BJ (cell line): ENCODE data around the gene YIPF4. TPM values are rescaled to one million over a fixed set of nuclear protein-coding genes. Genes with fewer than 3 reads are reported as not detected.
"Not testable (repeated sequence)": the region's sequence is repeated elsewhere in the genome, so short reads cannot be mapped to it uniquely, and the experiment has no call there.

ENCODE experiments used
- CTCF ChIA-PET: fragments of 350-600 bp; formaldehyde crosslinking; extraction: SDS; loops from one replicate; lab custom pipeline; 2021; ENCODE audit warnings: antibody characterized with exemption, inconsistent platforms; lab: Yijun Ruan, JAX
- POLR2A ChIA-PET: fragments of 300-600 bp; sonication (Branson Sonifier 250); formaldehyde crosslinking; extraction: SDS; loops from one replicate; lab custom pipeline; 2021; ENCODE audit warnings: antibody characterized with exemption; lab: Charles Lee
- DNase-seq: peaks from one replicate; pipeline ENCODE4 v3.0.0-alpha.2; 2011; ENCODE audit warnings: low read depth
- H3K27me3 ChIP-seq: 2 replicates; pipeline ENCODE4 v1.6.0; 2011; ENCODE audit warnings: low read length; ENCODE audit not compliant: control insufficient read depth, insufficient read depth
- H3K36me3 ChIP-seq: 2 replicates; pipeline ENCODE4 v1.5.1; 2011; ENCODE audit warnings: low read length; ENCODE audit not compliant: control insufficient read depth, insufficient read depth
- H3K4me3 ChIP-seq: 2 replicates; pipeline ENCODE4 v1.5.1; 2011; ENCODE audit warnings: low read depth, mild to moderate bottlenecking, control low read depth, low read length
- CTCF ChIP-seq: IDR thresholded peaks from 2 replicates; pipeline ENCODE4 v1.5.1; 2011; ENCODE audit warnings: low read depth, mild to moderate bottlenecking, control low read depth, inconsistent platforms, low read length, moderate library complexity; ENCODE audit not compliant: insufficient read depth
- polyA plus RNA-seq: library from polyadenylated mRNA; depleted of rRNA; stranded (reverse); fragments of >200 nt; gene quantifications from 2 replicates; pipeline ENCODE4 v1.2.3, GENCODE V29; 2011

The YIPF4 gene
- polyA plus RNA-seq, 1 experiment: 5.3 TPM

GRCh38 chr2:32330136-32330535, 52.4 kb downstream of the YIPF4 start:
- TF ChIP-seq CTCF: no peak
- Histone ChIP-seq H3K4me3 (no peak overlapping the region), H3K27me3 (no peaks in the 10 kb centered on the region), H3K36me3 (no peaks in the 10 kb centered on the region)
- ChIA-PET POLR2A (no interaction called here), CTCF (no interaction called here)
- peak; percentile 18 for DNase-seq

- no peak overlapping the region for H3K4me3 ChIP-seq
- H3K36me3 ChIP-seq: no peaks in the 10 kb centered on the region
- POLR2A ChIA-PET: no interaction called here
- no peak for DNase-seq
- TF ChIP-seq CTCF: no peak
- CTCF ChIA-PET: no interaction called here
- no peaks in the 10 kb centered on the region for H3K27me3 ChIP-seq
Observed at GRCh38 chr2:32342801-32343200, 65.1 kb downstream of the YIPF4 start.

GRCh38 chr2:32350797-32351196, 73.1 kb downstream of the YIPF4 start:
- not testable (repeated sequence) for DNase-seq, H3K4me3 ChIP-seq, H3K27me3 ChIP-seq, H3K36me3 ChIP-seq
- ChIA-PET CTCF (interaction anchor here (0.6 kb wide), 1 partner anchor 438 kb away, joined by 3 read pairs; no protein-coding TSS in a partner anchor), POLR2A (interaction anchor here (0.6 kb wide), 1 partner anchor 215 kb away, joined by 4 read pairs; no protein-coding TSS in a partner anchor)

DNA sequence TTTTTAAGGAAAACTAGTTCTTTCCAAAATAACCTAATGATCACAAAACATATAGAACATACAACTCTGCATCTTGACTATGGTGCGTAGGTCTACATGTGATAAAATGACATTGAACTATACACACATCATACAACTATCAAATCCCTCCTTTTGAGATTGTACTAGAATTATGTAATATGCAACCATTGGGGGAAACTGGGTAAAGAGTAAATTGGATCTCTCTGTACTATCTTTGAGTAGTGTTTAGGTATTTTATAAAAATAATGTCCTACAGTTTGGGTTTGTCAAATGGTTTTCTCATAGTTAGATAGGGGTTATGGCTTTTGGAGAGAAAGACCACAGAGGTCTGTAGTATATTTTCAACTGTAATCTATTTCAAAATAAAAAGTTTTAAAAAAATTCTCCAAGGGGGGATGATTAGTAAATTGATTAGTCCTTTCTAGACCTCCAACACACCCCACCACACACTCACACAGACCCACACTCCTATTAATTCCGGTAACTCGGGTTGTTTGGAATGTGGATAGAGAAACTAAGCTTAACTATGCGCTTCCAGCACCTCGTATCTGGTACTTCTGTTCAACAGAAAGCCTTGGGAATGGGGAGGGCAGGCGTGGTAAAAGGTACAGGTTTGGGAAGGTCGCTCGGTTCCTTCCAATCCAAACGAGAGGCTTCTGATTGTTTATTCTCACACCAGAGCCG, 78.4 kb downstream of the YIPF4 start:
- Histone ChIP-seq H3K27me3 (no peaks in the 10 kb centered on the region), H3K36me3 (no peaks in the 10 kb centered on the region), H3K4me3 (peak overlapping the region; percentile 97)
- POLR2A ChIA-PET: no interaction called here
- CTCF ChIA-PET: no interaction called here
- no peak for DNase-seq
- TF ChIP-seq CTCF: no peak

GRCh38 chr2:32356681-32357317, 79.1 kb downstream of the YIPF4 start, which contains the start of gene BIRC6:
Gene BIRC6, plus strand, starts transcription at chr2:32357023. Its CDS starts 139 bp downstream, at chr2:32357162.
- peak; percentile 83 for DNase-seq
- CTCF ChIA-PET: no interaction called here
- no peak for TF ChIP-seq CTCF
- POLR2A ChIA-PET: no interaction called here
- H3K36me3 ChIP-seq: no peaks in the 10 kb centered on the region
- peak within 1 kb of the TSS; percentile 97 for H3K4me3 ChIP-seq
- no peaks in the 10 kb centered on the region for H3K27me3 ChIP-seq
